Fibroblast of villous mesenchyme (primary cell): ENCODE results near the gene ISM1. TPM values are rescaled to one million over a fixed set of nuclear protein-coding genes. Genes with fewer than 3 reads are reported as not detected.

Experiments
- DNase-seq: peaks from one replicate; pipeline ENCODE4 v3.0.0-alpha.2; 2010; ENCODE audit warnings: low read depth
- H3K4me3 ChIP-seq: 2 replicates; pipeline ENCODE4 v1.5.1; 2011; ENCODE audit warnings: low read depth, mild to moderate bottlenecking, low read length
- CTCF ChIP-seq: IDR thresholded peaks from 2 replicates; pipeline ENCODE4 v1.5.1; 2012; ENCODE audit warnings: low read depth, mild to moderate bottlenecking, low read length; ENCODE audit not compliant: insufficient read depth
- total RNA-seq: library from RNA; depleted of rRNA; stranded (reverse); fragments of >200 nt; gene quantifications from 2 replicates; pipeline ENCODE4 v1.2.3, GENCODE V29; 2012

The ISM1 gene
- total RNA-seq, 1 donor: 0.43 TPM

GRCh38 chr20:13267231-13267630 is 46.2 kb downstream of the ISM1 start:
- no peak overlapping the region for H3K4me3 ChIP-seq
- DNase-seq: no peak
- TF ChIP-seq CTCF: no peak

- no peak for DNase-seq
- no peak for TF ChIP-seq CTCF
- H3K4me3 ChIP-seq: no peak overlapping the region
These were observed 47.9 kb downstream of the ISM1 start for GRCh38 chr20:13268953-13269352.

- no peak for TF ChIP-seq CTCF
- no peak overlapping the region for H3K4me3 ChIP-seq
- DNase-seq: no peak
These were observed 49.1 kb downstream of the ISM1 start for GRCh38 chr20:13270211-13270610.

- DNase-seq: no peak
- no peak for TF ChIP-seq CTCF
- H3K4me3 ChIP-seq: no peak overlapping the region
These were observed 50.0 kb downstream of the ISM1 start for GRCh38 chr20:13271098-13271497.

- TF ChIP-seq CTCF: no peak
- DNase-seq: no peak
- no peak overlapping the region for H3K4me3 ChIP-seq
These were observed 51.2 kb downstream of the ISM1 start for GRCh38 chr20:13271977-13272975.

- H3K4me3 ChIP-seq: no peak overlapping the region
- TF ChIP-seq CTCF: no peak
- no peak for DNase-seq
These were observed 53.3 kb downstream of the ISM1 start for GRCh38 chr20:13274275-13274861.
